HepG2 (cell line): ENCODE measurements around the gene FGD3. TPM values are rescaled to one million over a fixed set of nuclear protein-coding genes. Genes with fewer than 3 reads are reported as not detected.

ENCODE experiments used
- ATAC-seq: fragments of 200-7000 bp; cut with Tn5 transposase; 3 replicates; pipeline ENCODE4 v1.9.1; 2020; ENCODE audit warnings: mild to moderate bottlenecking, moderate library complexity
- BruUV-seq: library from RNA; stranded (reverse); fragments of 400-500 nt; replicated peaks from 2 replicates; lab custom pipeline; 2021; lab: Mats Ljungman, UMichigan
- CTCF ChIA-PET: fragments of 300-600 bp; formaldehyde crosslinking; extraction: SDS; loops from one replicate; lab custom pipeline; 2021; ENCODE audit warnings: low total read pairs, inconsistent platforms, low intra/inter-chr PET ratio; lab: Yijun Ruan, JAX
- POLR2A ChIA-PET: fragments of 350-600 bp; sonication (Branson Sonifier 250); formaldehyde crosslinking; loops from one replicate; lab custom pipeline; 2020; ENCODE audit warnings: antibody characterized with exemption, inconsistent platforms; lab: Yijun Ruan, JAX
- DNase-seq: peaks from one replicate; pipeline ENCODE4 v3.0.0-alpha.2; 2015; ENCODE audit warnings: low spot score
- FAIRE-seq: peaks from 3 replicates; lab custom pipeline; 2011; peaks lifted over from hg19 to GRCh38; lab: Jason Lieb, UNC
- H2AFZ ChIP-seq: one replicate; pipeline ENCODE4 v1.6.1; 2011; ENCODE audit warnings: low read length, inconsistent platforms
- H3K27ac ChIP-seq: fragments of 300-600 bp; 3 replicates; pipeline ENCODE4 v1.8.0; 2011; ENCODE audit warnings: mixed run types, mild to moderate bottlenecking, mixed read lengths, low read length, inconsistent platforms; ENCODE audit not compliant: insufficient read depth; ENCODE audit errors: extremely low read length
- H3K27me3 ChIP-seq, 2 experiments: fragments of 200-600 bp in 1 of 2; 2 replicates in 1 of 2; 3 replicates in 1 of 2; pipeline versions ENCODE4 v1.6.0 to v1.8.0; 2011; ENCODE audit warnings: low read length in 2 of 2, mild to moderate bottlenecking in 2 of 2, moderate library complexity in 2 of 2, inconsistent platforms in 1 of 2; ENCODE audit not compliant: insufficient read depth in 2 of 2, control insufficient read depth in 1 of 2
- H3K36me3 ChIP-seq, 2 experiments: fragments of 200-600 bp in 1 of 2; replicated peaks in 1 of 2; 2 replicates in 1 of 2; 3 replicates in 1 of 2; pipeline versions ENCODE4 v1.5.1 to v1.8.0; 2011; ENCODE audit warnings: low read length in 2 of 2, inconsistent platforms in 1 of 2; ENCODE audit not compliant: insufficient read depth in 2 of 2, control insufficient read depth in 1 of 2
- H3K4me1 ChIP-seq: 2 replicates; pipeline ENCODE4 v1.5.1; 2012; ENCODE audit warnings: low read length, inconsistent platforms; ENCODE audit not compliant: insufficient read depth
- H3K4me2 ChIP-seq: 2 replicates; pipeline ENCODE4 v1.6.0; 2011; ENCODE audit warnings: low read depth, low read length, inconsistent platforms
- H3K4me3 ChIP-seq, 3 experiments: fragments of 200-600 bp in 1 of 3; sonication (generic), shearing (Covaris generic) in 1 of 3; replicated peaks in 1 of 3; 2 replicates each; pipeline ENCODE4 v1.5.1; 2011 to 2016; ENCODE audit warnings: low read length in 3 of 3, inconsistent platforms in 2 of 3, low read depth in 2 of 3, mild to moderate bottlenecking in 2 of 3, control low read depth in 1 of 3, mixed read lengths in 1 of 3; ENCODE audit not compliant: insufficient read depth in 1 of 3
- H3K79me2 ChIP-seq: one replicate; pipeline ENCODE4 v1.6.1; 2011; ENCODE audit warnings: low read length, inconsistent platforms; ENCODE audit not compliant: insufficient read depth
- H3K9ac ChIP-seq: 2 replicates; pipeline ENCODE4 v1.6.0; 2011; ENCODE audit warnings: mild to moderate bottlenecking, low read depth, low read length, inconsistent platforms; ENCODE audit not compliant: insufficient read depth
- H3K9me3 ChIP-seq: 2 replicates; pipeline ENCODE4 v1.5.1; 2012; ENCODE audit warnings: mild to moderate bottlenecking, low read length
- H4K20me1 ChIP-seq: 2 replicates; pipeline ENCODE4 v1.6.0; 2011; ENCODE audit warnings: inconsistent platforms, mild to moderate bottlenecking, low read length, moderate library complexity; ENCODE audit not compliant: insufficient read depth
- RBAK ChIP-seq: sonication (generic); formaldehyde crosslinking; IDR thresholded peaks from 2 replicates; pipeline ENCODE4 v1.5.1; 2020; ENCODE audit warnings: mild to moderate bottlenecking, missing genetic modification reagents
- SNAPC2 ChIP-seq: sonication (generic); formaldehyde crosslinking; IDR thresholded peaks from 2 replicates; pipeline ENCODE4 v1.8.1; 2022; ENCODE audit warnings: mild to moderate bottlenecking, missing genetic modification reagents
- THYN1 ChIP-seq: sonication (generic); formaldehyde crosslinking; IDR thresholded peaks from 2 replicates; pipeline ENCODE4 v1.8.1; 2023; ENCODE audit warnings: low read depth, mild to moderate bottlenecking, moderate library complexity, missing genetic modification reagents, borderline replicate concordance
- TOE1 ChIP-seq: sonication (generic); formaldehyde crosslinking; IDR thresholded peaks from 2 replicates; pipeline ENCODE4 v1.4.0; 2020; ENCODE audit warnings: mild to moderate bottlenecking, missing genetic modification reagents
- ZNF136 ChIP-seq: sonication (generic); formaldehyde crosslinking; IDR thresholded peaks from 2 replicates; pipeline ENCODE4 v1.8.1; 2022; ENCODE audit warnings: low read depth, mild to moderate bottlenecking, moderate library complexity, missing genetic modification reagents
- ZNF572 ChIP-seq: sonication (generic); formaldehyde crosslinking; IDR thresholded peaks from 2 replicates; pipeline ENCODE4 v1.5.1; 2020; ENCODE audit warnings: mild to moderate bottlenecking, missing genetic modification reagents
- WGBS: methylation state at CpG from one replicate; pipeline ENCODE4 v1.1.6; 2017; ENCODE audit warnings: low lambda C conversion rate; 5-methylcytosine and 5-hydroxymethylcytosine counted together
- in situ Hi-C: cut with HindIII; loops from 2 replicates; pipeline ENCODE4 v1.10.0; 2017; ENCODE audit warnings: low pct_unique_long_range_greater_than_20kb; ENCODE audit not compliant: extremely low pct_ligation_motif_present
- intact Hi-C: fragments of 100-400 bp; cut with micrococcal nuclease; formaldehyde crosslinking; loops from one replicate; pipeline ENCODE4 v1.10.0; 2022; ENCODE audit not compliant: unreplicated experiment
- polyA plus RNA-seq, 8 experiments: library from polyadenylated mRNA; depleted of rRNA in 3 of 8; stranded (reverse) in 7 of 8; unstranded in 1 of 8; fragments of >200 nt; fragmentation: Illumina TruSeq in 4 of 8; extraction: Trizol in 4 of 8; gene quantifications; 2 replicates each; pipeline versions ENCODE4 v1.2.1 to v1.2.3, GENCODE V29; 2011 to 2016; ENCODE audit warnings: low read depth in 4 of 8, missing spikeins in 1 of 8, mixed read lengths in 1 of 8; ENCODE audit not compliant: insufficient read depth in 1 of 8
- total RNA-seq, 5 experiments: library from RNA; depleted of rRNA; stranded (reverse); fragments of >200 nt; fragmentation: Illumina TruSeq; extraction: Trizol; gene quantifications; 2 replicates each; pipeline ENCODE4 v1.2.3, GENCODE V29; 2016; ENCODE audit warnings: low read depth in 1 of 5
- TF ChIP-seq, protein P1 (sequence below): IDR thresholded peaks from 2 replicates; pipeline ENCODE4 v1.6.1; 2018; ENCODE audit warnings: missing genetic modification reagents, mild to moderate bottlenecking, missing compliant biosample characterization

FGD3 gene
- total and polyA plus RNA-seq, 2 of the 13 experiments (the other 11 are each of a cell fraction or from before 2014, with no cell fraction given), result 0.53 to 1.1 TPM

DNA sequence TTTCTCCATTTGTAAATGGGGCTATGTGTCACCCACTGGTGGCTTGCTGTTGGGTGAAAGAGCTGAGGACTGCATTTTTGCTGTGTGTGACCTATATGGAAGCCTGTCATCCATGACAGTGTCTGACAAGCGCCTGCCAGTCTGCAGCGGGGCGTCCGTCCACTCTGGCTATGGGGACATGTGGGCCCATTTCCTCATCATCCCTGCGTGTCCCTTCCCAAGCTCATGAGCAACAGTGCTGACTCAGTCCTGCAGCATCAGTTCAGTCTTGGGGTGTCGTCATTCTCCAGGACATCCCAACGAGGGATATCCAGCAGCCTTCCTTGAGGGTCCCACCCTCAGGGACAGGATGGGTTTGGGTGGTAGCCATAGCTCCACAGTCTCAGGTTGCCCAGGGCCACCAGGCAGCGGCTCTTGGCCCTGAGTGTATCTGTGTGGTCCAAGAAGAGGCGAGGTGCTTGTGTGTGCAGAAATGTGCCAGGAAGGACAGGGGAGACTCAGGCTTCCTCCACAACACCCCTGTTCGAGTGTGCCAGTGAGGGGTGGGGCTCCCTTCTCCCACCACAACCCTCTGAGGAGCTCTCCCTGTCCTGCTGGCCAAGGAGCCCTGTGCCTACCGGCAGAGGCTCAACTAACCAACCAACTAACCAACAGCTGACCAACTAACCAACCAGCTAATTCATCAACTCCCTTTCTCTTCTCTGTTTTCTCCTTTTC, 2.1 kb downstream of the FGD3 start:
- H3K36me3 ChIP-seq, result no peaks in the 10 kb centered on the region
- H3K27ac ChIP-seq, result no peak overlapping the region
- POLR2A ChIA-PET, result no interaction called here
- FAIRE-seq, result no peak
- TF ChIP-seq ZNF572 (CRISPR knock-in tag), result no peak
- TF ChIP-seq, protein P1, sequence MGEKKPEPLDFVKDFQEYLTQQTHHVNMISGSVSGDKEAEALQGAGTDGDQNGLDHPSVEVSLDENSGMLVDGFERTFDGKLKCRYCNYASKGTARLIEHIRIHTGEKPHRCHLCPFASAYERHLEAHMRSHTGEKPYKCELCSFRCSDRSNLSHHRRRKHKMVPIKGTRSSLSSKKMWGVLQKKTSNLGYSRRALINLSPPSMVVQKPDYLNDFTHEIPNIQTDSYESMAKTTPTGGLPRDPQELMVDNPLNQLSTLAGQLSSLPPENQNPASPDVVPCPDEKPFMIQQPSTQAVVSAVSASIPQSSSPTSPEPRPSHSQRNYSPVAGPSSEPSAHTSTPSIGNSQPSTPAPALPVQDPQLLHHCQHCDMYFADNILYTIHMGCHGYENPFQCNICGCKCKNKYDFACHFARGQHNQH, result no peak
- TF ChIP-seq RBAK (CRISPR knock-in tag), result no peak
- TF ChIP-seq ZNF136 (CRISPR knock-in tag), result no peak
- TF ChIP-seq TOE1 (CRISPR knock-in tag), result no peak
- no peak for TF ChIP-seq SNAPC2 (CRISPR knock-in tag)
- TF ChIP-seq THYN1, result no peak
- no peaks in the 10 kb centered on the region for H3K9me3 ChIP-seq
- H3K4me1 ChIP-seq, result peaks cover 12% of the 10 kb centered on the region
- ATAC-seq, result no peak
- CTCF ChIA-PET, result no interaction called here
- H3K4me2 ChIP-seq, result no peak overlapping the region
- no TSS peak for BruUV-seq
- H3K9ac ChIP-seq, result no peak overlapping the region
- in situ Hi-C loops, result no loop called here
- no peak overlapping the region for H2AFZ ChIP-seq
- no peaks in the 10 kb centered on the region for H4K20me1 ChIP-seq
- H3K79me2 ChIP-seq, result no peaks in the 10 kb centered on the region
- intact Hi-C loops, result no loop called here
- 66% methylated on average over 5 of the region's 11 CpGs for WGBS
- DNase-seq, result no peak
- H3K4me3 ChIP-seq, result no peak overlapping the region
- peaks cover 7 to 70% of the 10 kb centered on the region in 2 experiments; a peak in 4 of 5 replicates for H3K27me3 ChIP-seq
